H1 (cell line): ENCODE results near the gene NECAP2. TPM values are rescaled to one million over a fixed set of nuclear protein-coding genes. Genes with fewer than 3 reads are reported as not detected.

Experiments used
- CBX5 ChIP-seq: fragments of 300-800, 300-1000 bp; sonication (generic); IDR thresholded peaks from 2 replicates; pipeline ENCODE4 v1.7.1; 2016; ENCODE audit warnings: antibody characterized with exemption, low read length, low read depth
- RBBP5 ChIP-seq: IDR thresholded peaks from 2 replicates; pipeline ENCODE4 v1.7.1; 2012; ENCODE audit warnings: low read depth, mild to moderate bottlenecking, inconsistent platforms, low read length, moderate library complexity, borderline replicate concordance
- SUZ12 ChIP-seq: fragments of 200-600 bp; sonication (generic); IDR thresholded peaks from 2 replicates; pipeline ENCODE4 v1.6.1; 2012; ENCODE audit warnings: mild to moderate bottlenecking, inconsistent platforms, low read length, moderate library complexity, mixed read lengths
- TBP ChIP-seq: IDR thresholded peaks from 2 replicates; pipeline ENCODE4 v1.6.1; 2011; ENCODE audit warnings: low read depth, low read length, improper control_type of control experiment
- ZNF274 ChIP-seq: IDR thresholded peaks from 2 replicates; pipeline ENCODE4 v1.7.0; 2012; ENCODE audit warnings: low read length, borderline replicate concordance; ENCODE audit errors: extremely low read depth
- polyA plus RNA-seq, 7 experiments: library from polyadenylated mRNA; depleted of rRNA in 3 of 7; stranded (reverse) in 5 of 7; unstranded in 2 of 7; fragments of >200 nt in 5 of 7; fragments of 200-250 nt in 2 of 7; gene quantifications; 1 replicate in 5 of 7; 2 replicates in 1 of 7; 4 replicates in 1 of 7; pipeline versions ENCODE4 v1.2.1 to v1.2.3, GENCODE V29; 2011 to 2013; ENCODE audit warnings: missing spikeins in 2 of 7, mixed read lengths in 2 of 7
- total RNA-seq: library from RNA; stranded (reverse); fragmentation: NEBNext Ultra II Directional; extraction: Animal tissue kit (Norgen Biotek cat#: 25700); gene quantifications from 2 replicates; pipeline ENCODE4 v1.2.1, GENCODE V29; 2021

Gene NECAP2
- total and polyA plus RNA-seq, 2 of the 8 experiments (the other 6 are each of a cell fraction or from before 2014, with no cell fraction given) = 24.4 to 29.7 TPM

DNA sequence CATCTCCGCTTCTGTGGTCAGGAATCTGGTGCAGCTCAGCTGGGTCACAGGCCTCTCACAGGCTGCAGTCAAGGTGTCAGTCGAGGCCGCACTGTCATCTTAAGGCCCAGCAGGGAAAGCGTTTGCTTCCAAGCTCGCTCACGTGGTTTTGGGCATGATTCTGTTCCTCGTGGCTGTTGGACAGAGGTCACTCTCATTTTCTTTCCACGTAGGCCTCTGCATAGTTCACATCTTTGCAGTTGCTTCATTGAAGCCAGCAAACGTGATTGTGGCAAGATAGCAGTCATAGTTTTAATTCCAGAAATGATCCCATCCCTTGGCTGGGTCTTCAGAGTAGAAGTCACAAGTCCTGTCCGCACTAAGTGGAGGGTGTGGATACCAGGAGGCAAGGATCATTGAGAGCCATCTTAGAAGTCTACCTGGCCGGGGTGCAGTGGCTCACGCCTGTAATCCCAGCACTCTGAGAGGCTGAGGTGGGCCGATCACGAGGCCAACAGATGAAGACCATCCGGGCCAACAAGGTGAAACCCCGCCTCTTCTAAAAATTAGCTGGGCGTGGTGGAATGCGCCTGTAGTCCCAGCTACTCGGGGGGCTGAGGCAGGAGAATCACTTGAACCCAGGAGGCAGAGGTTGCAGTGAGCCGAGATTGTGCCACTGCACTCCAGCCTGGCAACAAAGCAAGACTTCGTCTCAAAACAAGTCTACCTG lies 24.5 kb downstream of the NECAP2 start (continued):
- TF ChIP-seq ZNF274 = no peak
- TF ChIP-seq RBBP5 = no peak
- TF ChIP-seq CBX5 = no peak
- TF ChIP-seq TBP = no peak
- TF ChIP-seq SUZ12 = no peak
